ENCODE data around the gene DDX60. TPM values are rescaled to one million over a fixed set of nuclear protein-coding genes. Genes with fewer than 3 reads are reported as not detected.

The DDX60 gene, protein sequence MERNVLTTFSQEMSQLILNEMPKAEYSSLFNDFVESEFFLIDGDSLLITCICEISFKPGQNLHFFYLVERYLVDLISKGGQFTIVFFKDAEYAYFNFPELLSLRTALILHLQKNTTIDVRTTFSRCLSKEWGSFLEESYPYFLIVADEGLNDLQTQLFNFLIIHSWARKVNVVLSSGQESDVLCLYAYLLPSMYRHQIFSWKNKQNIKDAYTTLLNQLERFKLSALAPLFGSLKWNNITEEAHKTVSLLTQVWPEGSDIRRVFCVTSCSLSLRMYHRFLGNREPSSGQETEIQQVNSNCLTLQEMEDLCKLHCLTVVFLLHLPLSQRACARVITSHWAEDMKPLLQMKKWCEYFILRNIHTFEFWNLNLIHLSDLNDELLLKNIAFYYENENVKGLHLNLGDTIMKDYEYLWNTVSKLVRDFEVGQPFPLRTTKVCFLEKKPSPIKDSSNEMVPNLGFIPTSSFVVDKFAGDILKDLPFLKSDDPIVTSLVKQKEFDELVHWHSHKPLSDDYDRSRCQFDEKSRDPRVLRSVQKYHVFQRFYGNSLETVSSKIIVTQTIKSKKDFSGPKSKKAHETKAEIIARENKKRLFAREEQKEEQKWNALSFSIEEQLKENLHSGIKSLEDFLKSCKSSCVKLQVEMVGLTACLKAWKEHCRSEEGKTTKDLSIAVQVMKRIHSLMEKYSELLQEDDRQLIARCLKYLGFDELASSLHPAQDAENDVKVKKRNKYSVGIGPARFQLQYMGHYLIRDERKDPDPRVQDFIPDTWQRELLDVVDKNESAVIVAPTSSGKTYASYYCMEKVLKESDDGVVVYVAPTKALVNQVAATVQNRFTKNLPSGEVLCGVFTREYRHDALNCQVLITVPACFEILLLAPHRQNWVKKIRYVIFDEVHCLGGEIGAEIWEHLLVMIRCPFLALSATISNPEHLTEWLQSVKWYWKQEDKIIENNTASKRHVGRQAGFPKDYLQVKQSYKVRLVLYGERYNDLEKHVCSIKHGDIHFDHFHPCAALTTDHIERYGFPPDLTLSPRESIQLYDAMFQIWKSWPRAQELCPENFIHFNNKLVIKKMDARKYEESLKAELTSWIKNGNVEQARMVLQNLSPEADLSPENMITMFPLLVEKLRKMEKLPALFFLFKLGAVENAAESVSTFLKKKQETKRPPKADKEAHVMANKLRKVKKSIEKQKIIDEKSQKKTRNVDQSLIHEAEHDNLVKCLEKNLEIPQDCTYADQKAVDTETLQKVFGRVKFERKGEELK (N-terminal part only)
- polyA plus RNA-seq, result 1 to 10 TPM in 1 of 2 donors, under 1 TPM in 1; 0.90 to 1.8 TPM

GRCh38 chr4:168318266-168318895 is at the start of gene DDX60:
DDX60 (minus strand) TSS chr4:168318752; CDS start chr4:168311259, 7,493 bp downstream.
- H3K9me3 ChIP-seq (ENCODE audit: control insufficient read depth in 2 of 2, insufficient read depth in 1 of 2, low read depth in 1 of 2, low read length in 1 of 2), result no peaks in the 10 kb centered on the region
- no peaks in the 10 kb centered on the region for H3K4me1 ChIP-seq (ENCODE audit: control insufficient read depth in 2 of 2, insufficient read depth in 2 of 2, low read length in 1 of 2)
- H3K4me3 ChIP-seq (ENCODE audit: low read depth in 1 of 2, low read length in 2 of 2), result peak within 1 kb of the TSS; percentile 74 to 85
- no peaks in the 10 kb centered on the region for H3K27me3 ChIP-seq (ENCODE audit: control insufficient read depth in 1 of 2, insufficient read depth in 2 of 2, low read length in 2 of 2)
- no peaks in the 10 kb centered on the region for H3K36me3 ChIP-seq (ENCODE audit: control insufficient read depth in 2 of 2, insufficient read depth in 2 of 2, low read length in 1 of 2)
- peak within 1 kb of the TSS; percentile 96 to 98 for H3K27ac ChIP-seq (ENCODE audit: low read depth in 2 of 2, low read length in 1 of 2)
- 0 to 2% methylated on average over 38 of the region's 38 CpGs for WGBS, 2 donors

DNA sequence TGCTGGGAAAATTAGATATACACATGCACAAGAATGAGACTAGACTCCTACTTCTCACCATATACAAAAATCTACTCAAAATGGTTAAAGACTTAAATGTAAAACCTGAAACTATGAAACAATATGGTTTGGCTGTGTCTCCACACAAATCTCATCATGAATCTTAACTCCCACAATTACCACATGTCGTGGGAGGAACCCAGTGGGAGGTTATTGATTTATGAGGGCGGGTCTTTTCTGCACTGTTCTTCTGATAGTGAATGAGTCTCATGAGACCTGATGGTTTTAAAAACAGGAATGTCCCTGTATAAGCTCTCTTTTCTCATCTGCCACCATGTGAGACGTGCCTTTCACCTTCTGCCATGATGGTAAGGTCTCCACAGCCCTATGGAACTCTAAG is 48.5 kb upstream of the DDX60 start:
- Histone ChIP-seq H3K9me3 (ENCODE audit: control insufficient read depth in 2 of 2, insufficient read depth in 1 of 2, low read depth in 1 of 2, low read length in 1 of 2) (peaks cover 0 to 3% of the 10 kb centered on the region in 2 donors), H3K4me3 (ENCODE audit: low read depth in 1 of 2, low read length in 2 of 2) (no peak overlapping the region), H3K27me3 (ENCODE audit: control insufficient read depth in 1 of 2, insufficient read depth in 2 of 2, low read length in 2 of 2) (no peaks in the 10 kb centered on the region), H3K4me1 (ENCODE audit: control insufficient read depth in 2 of 2, insufficient read depth in 2 of 2, low read length in 1 of 2) (no peaks in the 10 kb centered on the region), H3K36me3 (ENCODE audit: control insufficient read depth in 2 of 2, insufficient read depth in 2 of 2, low read length in 1 of 2) (peaks cover 0 to 6% of the 10 kb centered on the region in 2 donors), H3K27ac (ENCODE audit: low read depth in 2 of 2, low read length in 1 of 2) (no peak overlapping the region)
- 91 to 93% methylated on average over 3 of the region's 3 CpGs for WGBS, 2 donors

DNA sequence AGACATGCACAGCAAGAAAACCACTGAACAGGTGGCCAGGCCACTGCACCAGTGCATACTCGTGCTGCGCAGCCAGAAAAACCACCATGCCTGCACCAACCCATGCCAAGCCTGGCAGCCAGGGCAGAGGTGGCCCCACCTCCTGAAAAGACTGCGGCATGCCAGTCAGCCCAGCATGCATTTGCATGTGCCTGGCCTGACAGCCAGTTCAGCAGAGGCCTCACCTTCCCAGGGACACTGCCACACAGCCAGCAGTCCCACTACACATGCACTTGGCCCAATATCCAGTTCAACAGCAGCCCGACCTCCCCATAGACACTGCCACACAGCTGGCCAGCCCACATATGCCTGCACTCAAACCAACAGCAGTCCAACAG is 43.5 kb upstream of the DDX60 start:
- Histone ChIP-seq H3K9me3 (ENCODE audit: control insufficient read depth in 2 of 2, insufficient read depth in 1 of 2, low read depth in 1 of 2, low read length in 1 of 2) (peaks cover 0 to 4% of the 10 kb centered on the region in 2 donors), H3K27ac (ENCODE audit: low read depth in 2 of 2, low read length in 1 of 2) (no peak overlapping the region), H3K36me3 (ENCODE audit: control insufficient read depth in 2 of 2, insufficient read depth in 2 of 2, low read length in 1 of 2) (peaks cover 0 to 5% of the 10 kb centered on the region in 2 donors), H3K4me1 (ENCODE audit: control insufficient read depth in 2 of 2, insufficient read depth in 2 of 2, low read length in 1 of 2) (peaks cover 0 to 4% of the 10 kb centered on the region in 2 donors), H3K4me3 (ENCODE audit: low read depth in 1 of 2, low read length in 2 of 2) (no peak overlapping the region), H3K27me3 (ENCODE audit: control insufficient read depth in 1 of 2, insufficient read depth in 2 of 2, low read length in 2 of 2) (no peaks in the 10 kb centered on the region)
- WGBS, 2 donors, result 69 to 73% methylated on average over 4 of the region's 4 CpGs

DNA sequence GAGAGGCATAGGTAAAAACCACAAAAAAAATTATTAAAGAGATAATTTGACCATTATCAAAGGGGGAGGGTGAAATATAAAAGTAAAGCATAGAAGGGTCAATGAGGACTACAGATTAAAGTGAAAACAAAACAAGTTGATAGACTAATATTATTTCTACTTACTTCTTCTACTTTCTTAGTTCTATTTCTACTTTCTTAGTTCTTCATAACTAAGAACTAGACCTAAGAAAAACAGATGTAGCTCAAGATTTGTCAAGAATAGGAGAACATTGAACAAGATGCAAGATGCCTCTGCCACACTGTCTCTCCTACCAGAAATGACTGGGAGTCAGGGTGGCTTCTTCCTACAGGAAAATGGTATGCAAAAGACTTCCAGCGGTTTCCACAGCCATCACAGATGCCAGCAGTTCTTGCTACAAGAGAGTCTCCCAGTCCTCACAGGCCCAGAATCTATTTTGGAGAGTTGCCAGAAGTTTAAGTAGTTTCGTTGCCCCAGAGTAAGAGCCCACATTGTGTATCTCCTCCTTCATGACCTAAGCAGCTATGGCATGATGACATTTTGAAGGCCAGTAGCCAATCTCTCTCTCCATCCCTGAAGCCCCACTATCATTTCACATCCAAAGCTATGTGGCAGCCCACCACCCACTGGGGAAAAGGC is 42.9 kb upstream of the DDX60 start:
- Histone ChIP-seq H3K36me3 (ENCODE audit: control insufficient read depth in 2 of 2, insufficient read depth in 2 of 2, low read length in 1 of 2) (peaks cover 0 to 5% of the 10 kb centered on the region in 2 donors), H3K9me3 (ENCODE audit: control insufficient read depth in 2 of 2, insufficient read depth in 1 of 2, low read depth in 1 of 2, low read length in 1 of 2) (peaks cover 0 to 4% of the 10 kb centered on the region in 2 donors), H3K27ac (ENCODE audit: low read depth in 2 of 2, low read length in 1 of 2) (no peak overlapping the region), H3K27me3 (ENCODE audit: control insufficient read depth in 1 of 2, insufficient read depth in 2 of 2, low read length in 2 of 2) (no peaks in the 10 kb centered on the region), H3K4me3 (ENCODE audit: low read depth in 1 of 2, low read length in 2 of 2) (no peak overlapping the region), H3K4me1 (ENCODE audit: control insufficient read depth in 2 of 2, insufficient read depth in 2 of 2, low read length in 1 of 2) (peaks cover 0 to 4% of the 10 kb centered on the region in 2 donors)
- 95% methylated on average over 2 of the region's 2 CpGs for WGBS, 2 donors

DNA sequence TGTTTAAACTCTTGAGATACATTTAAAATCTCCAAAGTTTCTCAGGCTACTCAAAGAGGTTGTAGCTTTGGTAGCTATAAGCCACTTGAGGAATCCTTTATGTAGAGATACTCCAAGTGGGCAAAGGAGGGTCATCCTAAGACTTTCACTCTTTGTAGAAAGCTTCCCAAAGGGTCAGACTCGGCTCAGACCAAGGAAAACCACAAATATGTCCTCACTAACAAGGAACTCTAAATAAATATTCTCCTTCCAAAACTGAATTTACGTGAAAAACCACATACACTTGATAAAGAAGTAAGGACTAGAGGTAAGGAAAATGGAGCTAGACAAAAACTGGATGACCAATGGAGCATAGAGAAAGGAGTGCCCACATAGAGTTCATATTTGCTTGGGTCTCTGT is 41.7 kb upstream of the DDX60 start:
- H3K4me1 ChIP-seq (ENCODE audit: control insufficient read depth in 2 of 2, insufficient read depth in 2 of 2, low read length in 1 of 2), result peaks cover 0 to 4% of the 10 kb centered on the region in 2 donors
- H3K4me3 ChIP-seq (ENCODE audit: low read depth in 1 of 2, low read length in 2 of 2), result no peak overlapping the region
- 83 to 88% methylated on average over 2 of the region's 2 CpGs for WGBS, 2 donors
- no peaks in the 10 kb centered on the region for H3K27me3 ChIP-seq (ENCODE audit: control insufficient read depth in 1 of 2, insufficient read depth in 2 of 2, low read length in 2 of 2)
- H3K27ac ChIP-seq (ENCODE audit: low read depth in 2 of 2, low read length in 1 of 2), result no peak overlapping the region
- H3K9me3 ChIP-seq (ENCODE audit: control insufficient read depth in 2 of 2, insufficient read depth in 1 of 2, low read depth in 1 of 2, low read length in 1 of 2), result peaks cover 0 to 4% of the 10 kb centered on the region in 2 donors
- peaks cover 0 to 5% of the 10 kb centered on the region in 2 donors for H3K36me3 ChIP-seq (ENCODE audit: control insufficient read depth in 2 of 2, insufficient read depth in 2 of 2, low read length in 1 of 2)

- no peaks in the 10 kb centered on the region for H3K27me3 ChIP-seq (ENCODE audit: control insufficient read depth in 1 of 2, insufficient read depth in 2 of 2, low read length in 2 of 2)
- H3K4me1 ChIP-seq (ENCODE audit: control insufficient read depth in 2 of 2, insufficient read depth in 2 of 2, low read length in 1 of 2), result peaks cover 0 to 4% of the 10 kb centered on the region in 2 donors
- H3K36me3 ChIP-seq (ENCODE audit: control insufficient read depth in 2 of 2, insufficient read depth in 2 of 2, low read length in 1 of 2), result peaks cover 0 to 5% of the 10 kb centered on the region in 2 donors
- 48 to 51% methylated on average over 2 of the region's 2 CpGs for WGBS, 2 donors
- peaks cover 3 to 4% of the 10 kb centered on the region in 2 donors for H3K9me3 ChIP-seq (ENCODE audit: control insufficient read depth in 2 of 2, insufficient read depth in 1 of 2, low read depth in 1 of 2, low read length in 1 of 2)
- no peak overlapping the region for H3K4me3 ChIP-seq (ENCODE audit: low read depth in 1 of 2, low read length in 2 of 2)
- no peak overlapping the region for H3K27ac ChIP-seq (ENCODE audit: low read depth in 2 of 2, low read length in 1 of 2)
Observed at GRCh38 chr4:168357941-168358340, 39.4 kb upstream of the DDX60 start.

DNA sequence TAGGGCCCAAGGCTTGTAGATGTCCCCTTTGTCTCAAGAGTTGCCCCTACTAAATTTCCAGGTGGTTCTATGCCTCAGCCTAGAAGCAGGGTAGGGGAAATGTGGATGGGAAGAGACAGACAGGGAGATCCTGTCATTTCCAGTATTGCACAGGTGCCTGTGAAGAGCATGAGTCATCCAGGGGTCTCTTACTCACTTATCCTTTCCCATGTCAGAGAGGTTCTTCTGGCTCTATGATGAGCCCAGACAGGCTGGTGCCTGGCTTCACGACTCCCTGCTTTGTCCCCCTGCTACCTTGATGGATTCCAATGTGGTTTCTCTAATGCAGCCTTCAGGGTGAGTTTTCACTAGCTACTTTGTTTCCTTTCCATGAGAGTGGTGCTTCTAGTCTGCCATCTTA is 35.2 kb upstream of the DDX60 start:
- H3K27ac ChIP-seq (ENCODE audit: low read depth in 2 of 2, low read length in 1 of 2), result no peak overlapping the region
- no peaks in the 10 kb centered on the region for H3K27me3 ChIP-seq (ENCODE audit: control insufficient read depth in 1 of 2, insufficient read depth in 2 of 2, low read length in 2 of 2)
- 78 to 95% methylated on average over 1 of the region's 1 CpG for whole genome bisulfite sequencing, 2 donors
- peaks cover 0 to 3% of the 10 kb centered on the region in 2 donors for H3K9me3 ChIP-seq (ENCODE audit: control insufficient read depth in 2 of 2, insufficient read depth in 1 of 2, low read depth in 1 of 2, low read length in 1 of 2)
- H3K4me3 ChIP-seq (ENCODE audit: low read depth in 1 of 2, low read length in 2 of 2), result no peak overlapping the region
- no peaks in the 10 kb centered on the region for H3K4me1 ChIP-seq (ENCODE audit: control insufficient read depth in 2 of 2, insufficient read depth in 2 of 2, low read length in 1 of 2)
- H3K36me3 ChIP-seq (ENCODE audit: control insufficient read depth in 2 of 2, insufficient read depth in 2 of 2, low read length in 1 of 2), result no peaks in the 10 kb centered on the region

DNA sequence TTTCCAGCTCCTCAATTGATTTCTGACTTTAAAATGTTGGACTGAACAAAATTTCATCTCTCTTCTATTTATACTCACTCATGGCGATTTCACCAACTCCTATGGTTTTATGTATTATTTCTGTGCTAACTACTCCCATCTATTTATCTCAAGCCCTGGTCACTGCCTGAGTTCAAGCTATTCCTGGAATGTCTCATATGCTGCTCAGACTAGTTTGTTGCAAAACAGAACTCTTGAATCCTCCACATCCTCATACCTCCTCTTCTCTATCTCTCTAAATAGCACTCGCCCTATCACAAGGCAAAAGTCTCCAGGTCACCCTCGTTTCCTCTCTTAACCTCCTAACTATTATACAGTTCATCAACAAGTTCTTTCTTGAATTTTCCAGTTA is 19.0 kb upstream of the DDX60 start:
- Histone ChIP-seq H3K4me3 (ENCODE audit: low read depth in 1 of 2, low read length in 2 of 2) (no peak overlapping the region), H3K4me1 (ENCODE audit: control insufficient read depth in 2 of 2, insufficient read depth in 2 of 2, low read length in 1 of 2) (no peaks in the 10 kb centered on the region), H3K36me3 (ENCODE audit: control insufficient read depth in 2 of 2, insufficient read depth in 2 of 2, low read length in 1 of 2) (no peaks in the 10 kb centered on the region), H3K27me3 (ENCODE audit: control insufficient read depth in 1 of 2, insufficient read depth in 2 of 2, low read length in 2 of 2) (no peaks in the 10 kb centered on the region), H3K27ac (ENCODE audit: low read depth in 2 of 2, low read length in 1 of 2) (no peak overlapping the region), H3K9me3 (ENCODE audit: control insufficient read depth in 2 of 2, insufficient read depth in 1 of 2, low read depth in 1 of 2, low read length in 1 of 2) (no peaks in the 10 kb centered on the region)
- 88 to 89% methylated on average over 3 of the region's 3 CpGs for WGBS, 2 donors

All from esophagus (tissue), 2 donors.